Fibroblast of pulmonary artery (primary cell): ENCODE results near the gene KSR1.

Source experiments
- DNase-seq: peaks from one replicate; pipeline ENCODE4 v3.0.0-alpha.2; 2010; ENCODE audit warnings: low read depth
- H3K4me3 ChIP-seq: replicated peaks from 2 replicates; pipeline ENCODE4 v1.5.1; 2011; ENCODE audit warnings: low read depth, mild to moderate bottlenecking, control low read depth, low read length, moderate library complexity
- TF ChIP-seq, protein P1 (sequence below): IDR thresholded peaks from 2 replicates; pipeline ENCODE4 v1.5.1; 2011; ENCODE audit warnings: mild to moderate bottlenecking, control low read depth, low read length, inconsistent platforms; ENCODE audit errors: missing control alignments

Gene KSR1

GRCh38 chr17:27455236-27455913, 873 bp upstream of the KSR1 start:
- H3K4me3 ChIP-seq: peak overlapping the region; percentile 89
- TF ChIP-seq, protein P1, sequence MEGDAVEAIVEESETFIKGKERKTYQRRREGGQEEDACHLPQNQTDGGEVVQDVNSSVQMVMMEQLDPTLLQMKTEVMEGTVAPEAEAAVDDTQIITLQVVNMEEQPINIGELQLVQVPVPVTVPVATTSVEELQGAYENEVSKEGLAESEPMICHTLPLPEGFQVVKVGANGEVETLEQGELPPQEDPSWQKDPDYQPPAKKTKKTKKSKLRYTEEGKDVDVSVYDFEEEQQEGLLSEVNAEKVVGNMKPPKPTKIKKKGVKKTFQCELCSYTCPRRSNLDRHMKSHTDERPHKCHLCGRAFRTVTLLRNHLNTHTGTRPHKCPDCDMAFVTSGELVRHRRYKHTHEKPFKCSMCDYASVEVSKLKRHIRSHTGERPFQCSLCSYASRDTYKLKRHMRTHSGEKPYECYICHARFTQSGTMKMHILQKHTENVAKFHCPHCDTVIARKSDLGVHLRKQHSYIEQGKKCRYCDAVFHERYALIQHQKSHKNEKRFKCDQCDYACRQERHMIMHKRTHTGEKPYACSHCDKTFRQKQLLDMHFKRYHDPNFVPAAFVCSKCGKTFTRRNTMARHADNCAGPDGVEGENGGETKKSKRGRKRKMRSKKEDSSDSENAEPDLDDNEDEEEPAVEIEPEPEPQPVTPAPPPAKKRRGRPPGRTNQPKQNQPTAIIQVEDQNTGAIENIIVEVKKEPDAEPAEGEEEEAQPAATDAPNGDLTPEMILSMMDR: no peak
- no peak for DNase-seq

DNA sequence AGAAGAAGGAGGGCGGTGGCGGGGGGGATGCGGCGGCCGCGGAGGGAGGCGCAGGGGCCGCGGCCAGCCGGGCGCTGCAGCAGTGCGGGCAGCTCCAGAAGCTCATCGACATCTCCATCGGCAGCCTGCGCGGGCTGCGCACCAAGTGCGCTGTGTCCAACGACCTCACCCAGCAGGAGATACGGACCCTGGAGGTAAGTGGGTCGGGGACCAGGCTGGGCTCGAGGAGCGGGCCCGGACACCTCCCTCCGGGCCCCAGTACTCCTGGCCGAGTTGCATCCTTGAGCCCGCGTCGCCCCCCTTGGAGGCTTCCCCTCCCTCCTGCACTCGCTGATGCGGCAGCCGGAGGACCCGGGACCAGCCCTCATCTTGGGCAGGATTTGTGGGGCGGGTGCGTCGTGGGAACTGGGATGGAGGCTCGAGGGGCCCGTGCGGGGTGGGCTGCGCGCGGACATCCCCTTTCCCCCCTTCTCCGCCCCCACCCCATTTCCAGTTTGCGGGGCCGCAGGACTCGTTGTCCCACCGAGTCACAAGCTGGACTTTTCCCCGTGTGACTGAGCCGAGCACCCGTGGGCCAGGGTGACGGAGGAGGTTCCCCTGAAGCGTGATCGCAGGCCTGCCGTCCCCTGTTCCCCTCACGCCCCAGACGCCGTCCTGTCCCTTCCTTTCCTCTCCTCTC, 572 bp downstream of the KSR1 start:
- H3K4me3 ChIP-seq: peak overlapping the region; percentile 89
- TF ChIP-seq, protein P1: no peak
- no peak for DNase-seq

GRCh38 chr17:27457360-27457715, 1.1 kb downstream of the KSR1 start:
- no peak for DNase-seq
- TF ChIP-seq, protein P1: no peak
- peak overlapping the region; percentile 89 for H3K4me3 ChIP-seq

DNA sequence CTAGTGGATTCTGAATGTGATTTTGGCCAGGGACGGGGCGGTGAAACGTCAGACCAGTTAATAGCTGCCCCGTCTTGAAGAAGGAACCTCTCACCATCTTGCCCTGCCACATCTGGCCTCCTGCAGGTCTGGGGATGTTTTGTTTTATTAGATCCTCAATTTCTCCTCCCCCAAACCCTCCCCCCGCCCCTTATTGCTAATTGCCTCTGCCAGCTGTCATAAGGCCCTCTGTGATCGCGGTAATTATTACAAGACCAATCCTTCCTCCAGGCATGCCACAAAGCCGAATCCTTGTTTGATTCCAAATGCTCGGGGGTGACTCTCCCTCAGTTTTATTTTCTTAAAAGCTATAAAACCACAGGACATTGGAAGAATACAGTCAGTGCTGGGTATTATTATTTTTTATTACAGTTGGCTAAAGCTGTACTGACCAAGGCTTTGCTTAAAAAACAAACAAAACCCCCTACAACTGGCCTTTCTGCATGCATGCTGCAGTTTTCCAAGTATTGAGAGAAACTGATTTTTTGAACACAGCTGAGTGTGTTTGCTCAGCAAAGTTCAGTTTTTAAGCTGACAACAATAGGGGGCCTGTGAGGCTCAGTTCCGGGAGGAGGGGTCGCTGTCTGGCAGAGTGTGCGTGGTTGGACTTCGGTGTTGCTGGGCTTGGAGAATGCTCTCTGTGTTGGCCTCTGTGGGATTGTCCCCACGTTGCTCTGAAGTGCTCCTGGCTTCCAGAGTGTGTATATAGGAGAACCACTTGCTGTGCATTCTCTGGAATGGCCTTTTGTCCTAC, 1.7 kb downstream of the KSR1 start:
- TF ChIP-seq, protein P1: no peak
- H3K4me3 ChIP-seq: peak overlapping the region; percentile 89
- DNase-seq: peak; percentile 52

DNA sequence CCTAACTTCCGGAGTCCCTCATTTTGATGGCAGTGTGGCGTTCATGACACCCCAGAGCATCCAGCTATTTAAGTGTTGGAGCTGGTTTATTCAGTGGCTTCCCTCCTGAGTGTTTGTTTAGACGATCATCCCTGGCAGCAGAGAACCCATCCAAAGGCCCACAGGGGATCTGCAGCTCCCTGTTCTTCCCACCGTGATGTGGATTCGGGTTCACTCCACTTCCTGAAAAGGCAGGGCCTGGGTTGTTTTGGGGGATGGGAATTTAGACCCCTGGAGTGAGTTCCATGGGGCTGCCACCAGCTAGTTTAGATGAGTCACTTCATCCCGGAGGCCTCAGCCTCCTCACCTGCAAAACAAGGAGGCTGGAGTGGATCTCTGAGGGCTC, 2.3 kb downstream of the KSR1 start:
- DNase-seq: no peak
- peak overlapping the region; percentile 89 for H3K4me3 ChIP-seq
- TF ChIP-seq, protein P1: no peak

GRCh38 chr17:27459433-27459832, 3.2 kb downstream of the KSR1 start:
- no peak overlapping the region for H3K4me3 ChIP-seq
- TF ChIP-seq, protein P1: no peak
- no peak for DNase-seq
